Cardiac fibroblast (primary cell): ENCODE results near the gene SYPL1.

Experiments used
- DNase-seq, 2 donors: peaks; one replicate each; pipeline versions ENCODE4 v3.0.0 to v3.0.0-alpha.2; 2010; ENCODE audit warnings: low read depth in 2 of 2
- H3K4me3 ChIP-seq, 2 donors: replicated peaks in 1 of 2; 1 replicate in 1 of 2; 2 replicates in 1 of 2; pipeline ENCODE4 v1.5.1; 2011; ENCODE audit warnings: low read depth in 2 of 2, low read length in 2 of 2, mild to moderate bottlenecking in 2 of 2, moderate library complexity in 1 of 2
- TF ChIP-seq, protein P1 (sequence below): IDR thresholded peaks from one replicate; pipeline ENCODE4 v1.5.1; 2011; ENCODE audit warnings: low read depth, mild to moderate bottlenecking, low read length, inconsistent platforms

The SYPL1 gene

DNA sequence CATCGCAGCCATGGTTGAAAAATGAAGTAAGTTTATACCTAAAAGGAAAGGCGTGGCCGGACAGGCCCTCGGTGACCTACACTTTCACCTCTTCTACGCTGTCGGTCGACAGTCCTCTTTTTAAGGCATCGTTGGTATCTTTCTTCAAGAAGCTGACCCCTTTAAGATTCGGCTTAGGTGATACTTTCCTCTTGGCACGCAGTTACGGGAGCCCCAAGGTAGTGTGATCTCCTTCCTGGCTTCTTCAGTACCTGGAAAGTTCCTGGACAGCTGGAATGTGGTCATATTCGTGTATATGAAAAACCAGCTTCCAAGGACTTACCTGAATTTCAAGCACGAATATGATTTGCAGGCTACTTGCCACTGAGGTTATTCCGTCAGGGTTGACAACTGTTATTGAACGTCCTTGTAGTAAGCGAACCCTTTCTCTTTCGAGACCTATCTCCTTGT lies 885 bp upstream of the SYPL1 start:
- H3K4me3 ChIP-seq: no peak overlapping the region
- TF ChIP-seq, protein P1, sequence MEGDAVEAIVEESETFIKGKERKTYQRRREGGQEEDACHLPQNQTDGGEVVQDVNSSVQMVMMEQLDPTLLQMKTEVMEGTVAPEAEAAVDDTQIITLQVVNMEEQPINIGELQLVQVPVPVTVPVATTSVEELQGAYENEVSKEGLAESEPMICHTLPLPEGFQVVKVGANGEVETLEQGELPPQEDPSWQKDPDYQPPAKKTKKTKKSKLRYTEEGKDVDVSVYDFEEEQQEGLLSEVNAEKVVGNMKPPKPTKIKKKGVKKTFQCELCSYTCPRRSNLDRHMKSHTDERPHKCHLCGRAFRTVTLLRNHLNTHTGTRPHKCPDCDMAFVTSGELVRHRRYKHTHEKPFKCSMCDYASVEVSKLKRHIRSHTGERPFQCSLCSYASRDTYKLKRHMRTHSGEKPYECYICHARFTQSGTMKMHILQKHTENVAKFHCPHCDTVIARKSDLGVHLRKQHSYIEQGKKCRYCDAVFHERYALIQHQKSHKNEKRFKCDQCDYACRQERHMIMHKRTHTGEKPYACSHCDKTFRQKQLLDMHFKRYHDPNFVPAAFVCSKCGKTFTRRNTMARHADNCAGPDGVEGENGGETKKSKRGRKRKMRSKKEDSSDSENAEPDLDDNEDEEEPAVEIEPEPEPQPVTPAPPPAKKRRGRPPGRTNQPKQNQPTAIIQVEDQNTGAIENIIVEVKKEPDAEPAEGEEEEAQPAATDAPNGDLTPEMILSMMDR: no peak
- DNase-seq: no peak

DNA sequence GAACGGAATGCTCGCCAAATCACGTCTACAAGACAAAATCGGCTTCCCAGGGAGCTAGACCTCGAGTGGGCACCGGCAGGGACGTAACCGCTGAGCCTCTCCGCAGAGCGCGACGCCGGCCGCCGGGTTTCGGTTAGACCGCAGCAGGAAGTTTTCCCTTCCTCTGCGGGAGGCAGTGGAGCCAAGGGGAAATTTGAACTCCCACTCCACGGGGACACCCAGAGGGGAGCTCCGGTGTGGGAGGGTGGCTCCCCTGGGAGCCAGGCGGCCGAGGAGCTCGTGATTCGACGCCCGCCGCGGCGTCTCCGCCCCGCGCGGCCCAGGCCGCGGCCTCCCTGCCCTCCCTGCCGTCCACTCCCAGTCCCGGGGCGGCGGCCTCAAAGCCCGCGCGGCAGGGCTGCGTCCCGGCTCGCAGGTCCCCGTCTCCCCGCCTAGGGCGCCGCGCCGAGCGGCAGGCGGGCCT lies 426 bp downstream of the SYPL1 start:
- DNase-seq: peak; percentile 73 to 87
- H3K4me3 ChIP-seq: peak overlapping the region; percentile 64 to 71
- TF ChIP-seq, protein P1: no peak

DNA sequence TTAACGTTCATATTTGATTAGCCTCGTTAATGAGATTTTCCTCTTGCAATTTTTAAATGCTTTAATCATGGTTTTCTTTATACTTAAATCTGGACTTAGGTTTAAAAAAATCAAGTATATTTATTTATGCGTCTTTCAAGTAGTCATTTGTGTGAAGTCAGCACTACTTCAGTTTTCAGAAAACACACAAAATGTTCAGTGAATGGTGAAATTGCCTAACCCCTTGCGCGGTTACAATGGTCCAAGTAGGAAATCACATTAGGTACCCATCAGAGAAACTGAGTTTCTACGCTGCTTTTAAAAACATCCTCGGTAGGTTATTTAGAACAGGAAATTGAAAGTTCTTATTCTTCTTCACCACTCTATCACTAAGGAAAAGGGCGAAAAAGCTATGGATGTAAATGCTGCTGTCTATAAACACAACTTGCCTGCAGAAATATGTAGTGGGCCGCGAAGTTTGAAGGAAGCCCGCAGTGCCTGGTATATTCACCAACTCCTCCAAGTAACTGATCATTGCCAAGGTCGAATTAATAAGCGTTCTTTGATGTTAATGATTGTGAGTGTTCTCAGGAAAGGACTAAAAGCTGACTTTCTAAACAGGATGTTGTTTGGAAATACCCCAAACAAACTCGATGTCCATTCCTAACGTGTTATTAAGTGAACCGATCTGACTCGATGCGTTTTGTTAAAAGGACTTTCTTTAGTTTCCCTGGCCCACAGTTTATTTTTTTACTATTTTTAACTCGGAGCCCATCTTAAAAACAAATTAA lies 1.0 kb downstream of the SYPL1 start:
- H3K4me3 ChIP-seq: peak overlapping the region; percentile 64 to 71
- TF ChIP-seq, protein P1: no peak
- peak in 1 of 2 donors; percentile 40 for DNase-seq

DNA sequence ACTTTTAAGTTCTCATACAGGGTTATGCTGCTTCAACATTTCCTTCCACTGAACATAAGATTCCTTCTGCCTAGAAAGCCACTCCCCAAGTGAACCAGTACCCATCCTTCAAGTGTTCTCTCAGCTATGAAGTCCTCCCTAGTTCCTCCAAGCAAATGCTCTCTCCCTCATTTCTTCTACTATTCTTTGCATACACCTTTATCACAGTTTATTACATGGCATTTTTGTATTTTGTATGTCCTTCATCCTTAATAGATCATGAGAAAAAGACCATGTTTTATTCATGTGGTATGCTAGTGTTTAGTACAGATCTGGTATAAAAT lies 1.9 kb downstream of the SYPL1 start:
- peak overlapping the region in 1 of 2 donors; percentile 71 for H3K4me3 ChIP-seq
- TF ChIP-seq, protein P1: no peak
- peak in 1 of 2 donors; percentile 31 for DNase-seq

DNA sequence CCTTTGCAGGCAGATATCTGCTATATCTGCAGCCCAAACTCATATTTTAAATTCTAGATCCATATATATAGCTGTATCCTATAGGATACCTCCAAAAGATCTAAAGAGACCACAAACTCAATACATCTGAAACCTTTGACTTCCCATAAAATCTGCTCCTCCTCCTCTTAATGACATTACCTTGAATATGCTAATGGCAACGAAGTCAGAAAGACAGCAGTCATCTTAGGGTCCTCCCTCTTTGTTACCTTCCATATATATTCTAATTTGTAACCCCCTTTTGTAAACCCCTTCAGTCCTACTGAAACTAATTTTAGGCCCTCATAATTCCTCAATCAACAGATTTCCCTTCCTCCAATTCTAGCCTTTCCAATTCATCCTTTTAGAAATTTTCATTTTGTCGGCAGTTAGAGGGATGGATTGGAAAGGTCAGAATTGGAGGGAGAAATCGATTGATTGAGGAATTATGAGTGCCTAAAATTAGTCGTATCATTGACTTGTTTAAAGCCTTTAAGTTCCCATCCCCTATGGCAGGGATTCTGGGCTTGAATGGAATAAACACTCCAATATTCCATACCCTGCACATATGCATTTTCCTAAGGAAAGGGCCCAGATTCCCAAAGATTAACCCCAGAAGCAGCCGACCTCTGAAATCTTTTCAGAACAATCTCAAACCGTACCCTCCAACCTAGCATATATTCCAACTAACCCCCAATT lies 2.4 kb downstream of the SYPL1 start:
- H3K4me3 ChIP-seq: no peak overlapping the region

DNA sequence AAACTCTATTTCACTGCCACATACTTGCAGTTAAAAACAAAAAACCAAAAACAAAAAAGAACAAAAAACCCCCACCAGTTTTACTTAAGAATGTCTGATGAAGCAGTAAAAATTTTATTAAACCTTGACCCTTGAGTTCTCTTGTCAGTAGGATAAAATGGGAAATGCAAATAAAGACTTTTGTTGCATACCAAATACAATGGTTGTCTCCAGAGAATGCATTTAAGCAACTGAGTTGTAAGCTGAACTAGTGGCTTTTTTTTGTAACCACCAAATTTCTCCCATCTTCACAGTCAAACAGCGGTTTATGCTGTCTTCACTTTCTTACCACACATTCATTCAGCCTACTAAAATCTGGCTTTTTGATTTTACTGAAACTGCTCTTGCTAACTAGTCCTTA lies 3.1 kb downstream of the SYPL1 start:
- TF ChIP-seq, protein P1: no peak
- peak in 1 of 2 donors; percentile 20 for DNase-seq
- H3K4me3 ChIP-seq: no peak overlapping the region

More for the DNA sequence above, 2.4 kb downstream of the SYPL1 start:
- TF ChIP-seq, protein P1: no peak
- DNase-seq: no peak
